AG04450 (cell line): ENCODE data around the gene FOXL2NB. TPM values are rescaled to one million over a fixed set of nuclear protein-coding genes. Genes with fewer than 3 reads are reported as not detected.
A peak's percentile ranks its signal among the peaks of the same experiment; 100 is the strongest.

Source experiments
- CTCF ChIA-PET: fragments of 300-600, 350-600 bp; formaldehyde crosslinking; extraction: SDS; loops from one replicate; lab custom pipeline; 2022; ENCODE audit warnings: antibody characterized with exemption, inconsistent platforms; lab: Charles Lee
- POLR2A ChIA-PET: fragments of 350-600 bp; formaldehyde crosslinking; extraction: SDS; loops from one replicate; lab custom pipeline; 2021; ENCODE audit warnings: antibody characterized with exemption, inconsistent platforms; lab: Yijun Ruan, JAX
- DNase-seq: peaks from one replicate; pipeline ENCODE4 v3.0.0-alpha.2; 2011; ENCODE audit warnings: low read depth, low spot score
- H3K27ac ChIP-seq: one replicate; pipeline ENCODE4 v1.5.1; 2012; ENCODE audit warnings: low read depth, low read length, control low read depth
- H3K27me3 ChIP-seq: one replicate; pipeline ENCODE4 v1.6.0; 2012; ENCODE audit warnings: low read length; ENCODE audit not compliant: control insufficient read depth, insufficient read depth
- H3K4me3 ChIP-seq: 2 replicates; pipeline ENCODE4 v1.5.1; 2011; ENCODE audit warnings: mild to moderate bottlenecking, low read depth, low read length, control low read depth
- H3K9me3 ChIP-seq: 2 replicates; pipeline ENCODE4 v1.5.1; 2012; ENCODE audit warnings: low read length; ENCODE audit not compliant: control insufficient read depth, insufficient read depth
- CTCF ChIP-seq: IDR thresholded peaks from 2 replicates; pipeline ENCODE4 v1.5.1; 2011; ENCODE audit warnings: low read depth, low read length, control low read depth, inconsistent platforms
- polyA plus RNA-seq: library from polyadenylated mRNA; depleted of rRNA; stranded (reverse); fragments of >200 nt; gene quantifications from 2 replicates; pipeline ENCODE4 v1.2.3, GENCODE V29; 2011

The FOXL2NB gene
- polyA plus RNA-seq, 1 experiment: 0.05 TPM

GRCh38 chr3:138911621-138912020 lies 35.4 kb upstream of the FOXL2NB start:
- Histone ChIP-seq H3K4me3 (no peak overlapping the region), H3K27ac (no peak overlapping the region), H3K9me3 (no peaks in the 10 kb centered on the region; the same call in 1 of the 2 replicates), H3K27me3 (no peaks in the 10 kb centered on the region)
- POLR2A ChIA-PET: interaction anchor here (0.6 kb wide), 1 partner anchor 170 kb away, joined by 7 read pairs; no protein-coding TSS in a partner anchor
- no peak for DNase-seq
- no peak for TF ChIP-seq CTCF
- CTCF ChIA-PET: interaction anchor here (0.6 to 17.1 kb wide), 11 partner anchors 9 to 495 kb away, joined by 3 to 794 read pairs (median 5); partner anchors contain the start of gene CEP70

GRCh38 chr3:138912237-138912636 lies 34.8 kb upstream of the FOXL2NB start:
- TF ChIP-seq CTCF: no peak
- CTCF ChIA-PET: interaction anchor here (0.6 to 17.1 kb wide), 12 partner anchors 10 to 513 kb away, joined by 3 to 794 read pairs (median 5); partner anchors contain the start of gene CEP70
- DNase-seq: no peak

GRCh38 chr3:138913766-138914165 lies 33.3 kb upstream of the FOXL2NB start:
- no peak for DNase-seq
- ChIA-PET POLR2A (no interaction called here), CTCF (interaction anchor here (0.6 to 17.1 kb wide), 6 partner anchors 12 to 496 kb away, joined by 3 to 794 read pairs (median 130); partner anchors contain the start of gene CEP70)
- no peaks in the 10 kb centered on the region for H3K27me3 ChIP-seq
- H3K4me3 ChIP-seq: no peak overlapping the region
- no peaks in the 10 kb centered on the region; the same call in 1 of the 2 replicates for H3K9me3 ChIP-seq
- no peak overlapping the region for H3K27ac ChIP-seq
- no peak for TF ChIP-seq CTCF

More at GRCh38 chr3:138912237-138912636, 34.8 kb upstream of the FOXL2NB start:
- Histone ChIP-seq H3K9me3 (no peaks in the 10 kb centered on the region; the same call in 1 of the 2 replicates), H3K27me3 (no peaks in the 10 kb centered on the region), H3K27ac (no peak overlapping the region), H3K4me3 (no peak overlapping the region)
- POLR2A ChIA-PET: interaction anchor here (0.6 kb wide), 1 partner anchor 171 kb away, joined by 7 read pairs; no protein-coding TSS in a partner anchor

GRCh38 chr3:138914870-138915502 lies 32.0 kb upstream of the FOXL2NB start:
- H3K9me3 ChIP-seq: no peaks in the 10 kb centered on the region; the same call in 1 of the 2 replicates
- CTCF ChIA-PET: interaction anchor here (0.6 to 17.1 kb wide), 105 partner anchors 7 to 1720 kb away, joined by 3 to 794 read pairs (median 6); partner anchors contain the start of genes CEP70, ESYT3, FAIM and NME9
- DNase-seq: no peak
- H3K27ac ChIP-seq: peak overlapping the region; percentile 11
- no peak for TF ChIP-seq CTCF
- POLR2A ChIA-PET: interaction anchor here (0.7 to 1.4 kb wide), 11 partner anchors 17 to 321 kb away, joined by 3 to 15 read pairs (median 5); partner anchors contain the start of genes CEP70 and FAIM
- H3K4me3 ChIP-seq: peak overlapping the region; percentile 58
- H3K27me3 ChIP-seq: no peaks in the 10 kb centered on the region
